ENCODE data around the gene NETO1. TPM values are rescaled to one million over a fixed set of nuclear protein-coding genes. Genes with fewer than 3 reads are reported as not detected.

Gene NETO1
- total and polyA plus RNA-seq, 2 experiments from 2014 or later = 10.8 to 20.7 TPM

DNA sequence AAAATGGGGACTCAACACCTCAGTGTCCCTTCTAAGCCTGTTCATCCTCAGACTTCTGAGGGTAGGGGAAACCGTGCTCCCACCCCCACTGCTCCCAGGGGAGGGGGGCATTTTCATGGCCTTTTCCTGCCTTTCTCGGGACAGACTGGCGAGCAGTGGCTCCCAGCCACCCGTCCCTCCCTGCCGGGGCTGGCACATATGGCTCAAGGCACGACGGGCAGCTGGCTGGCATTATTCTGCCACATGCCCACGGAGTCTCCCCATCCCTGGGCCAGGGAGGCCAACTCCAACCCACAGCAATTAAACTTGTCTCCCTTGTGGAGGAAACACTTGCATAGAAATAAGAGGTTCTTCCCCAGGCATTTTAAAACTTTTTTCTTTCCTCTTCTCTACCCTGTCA, 175.2 kb downstream of the NETO1 start (continued):
- TF ChIP-seq, protein P1, sequence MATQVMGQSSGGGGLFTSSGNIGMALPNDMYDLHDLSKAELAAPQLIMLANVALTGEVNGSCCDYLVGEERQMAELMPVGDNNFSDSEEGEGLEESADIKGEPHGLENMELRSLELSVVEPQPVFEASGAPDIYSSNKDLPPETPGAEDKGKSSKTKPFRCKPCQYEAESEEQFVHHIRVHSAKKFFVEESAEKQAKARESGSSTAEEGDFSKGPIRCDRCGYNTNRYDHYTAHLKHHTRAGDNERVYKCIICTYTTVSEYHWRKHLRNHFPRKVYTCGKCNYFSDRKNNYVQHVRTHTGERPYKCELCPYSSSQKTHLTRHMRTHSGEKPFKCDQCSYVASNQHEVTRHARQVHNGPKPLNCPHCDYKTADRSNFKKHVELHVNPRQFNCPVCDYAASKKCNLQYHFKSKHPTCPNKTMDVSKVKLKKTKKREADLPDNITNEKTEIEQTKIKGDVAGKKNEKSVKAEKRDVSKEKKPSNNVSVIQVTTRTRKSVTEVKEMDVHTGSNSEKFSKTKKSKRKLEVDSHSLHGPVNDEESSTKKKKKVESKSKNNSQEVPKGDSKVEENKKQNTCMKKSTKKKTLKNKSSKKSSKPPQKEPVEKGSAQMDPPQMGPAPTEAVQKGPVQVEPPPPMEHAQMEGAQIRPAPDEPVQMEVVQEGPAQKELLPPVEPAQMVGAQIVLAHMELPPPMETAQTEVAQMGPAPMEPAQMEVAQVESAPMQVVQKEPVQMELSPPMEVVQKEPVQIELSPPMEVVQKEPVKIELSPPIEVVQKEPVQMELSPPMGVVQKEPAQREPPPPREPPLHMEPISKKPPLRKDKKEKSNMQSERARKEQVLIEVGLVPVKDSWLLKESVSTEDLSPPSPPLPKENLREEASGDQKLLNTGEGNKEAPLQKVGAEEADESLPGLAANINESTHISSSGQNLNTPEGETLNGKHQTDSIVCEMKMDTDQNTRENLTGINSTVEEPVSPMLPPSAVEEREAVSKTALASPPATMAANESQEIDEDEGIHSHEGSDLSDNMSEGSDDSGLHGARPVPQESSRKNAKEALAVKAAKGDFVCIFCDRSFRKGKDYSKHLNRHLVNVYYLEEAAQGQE (IDR thresholded peaks at IDR 0.05; ENCODE audit: unreplicated experiment) = no peak

Small RNA genes lying within 50 kb of the gene (microRNA-seq; reads per million reads assigned to microRNA genes)
- gene MIR548AV = not detected

Small RNA genes lying within 50 kb of the gene (small RNA-seq; reads per million reads assigned to genes)
- gene MIR548AV (ENCODE audit: low replicate concordance) (not detected), gene RNA5SP460 (ENCODE audit: low replicate concordance) (0.37 reads per million, percentile 22 among the genes with 10 or more reads in this experiment)

Data from GM23338 (cell line).